Fibroblast of lung (primary cell): Measurements from ENCODE around the gene ARFRP1. TPM values are rescaled to one million over a fixed set of nuclear protein-coding genes. Genes with fewer than 3 reads are reported as not detected.

Experiments
- DNase-seq, 2 donors: peaks; one replicate each; pipeline versions ENCODE4 v3.0.0 to v3.0.0-alpha.2; 2010; ENCODE audit warnings: low read depth in 2 of 2
- H2AFZ ChIP-seq: 2 replicates; pipeline ENCODE4 v1.5.1; 2012; ENCODE audit warnings: low read length, control low read depth, inconsistent platforms
- H3K27ac ChIP-seq: 2 replicates; pipeline ENCODE4 v1.5.1; 2011; ENCODE audit warnings: low read length, control low read depth; ENCODE audit not compliant: insufficient read depth
- H3K27me3 ChIP-seq: 2 replicates; pipeline ENCODE4 v1.5.1; 2011; ENCODE audit warnings: mild to moderate bottlenecking, low read length; ENCODE audit not compliant: control insufficient read depth, insufficient read depth
- H3K36me3 ChIP-seq: 2 replicates; pipeline ENCODE4 v1.5.1; 2011; ENCODE audit warnings: low read length; ENCODE audit not compliant: control insufficient read depth, insufficient read depth
- H3K4me1 ChIP-seq: 2 replicates; pipeline ENCODE4 v1.5.1; 2011; ENCODE audit warnings: low read length; ENCODE audit not compliant: control insufficient read depth, insufficient read depth; ENCODE audit errors: extremely low read depth
- H3K4me2 ChIP-seq: 2 replicates; pipeline ENCODE4 v1.5.1; 2011; ENCODE audit warnings: low read length, control low read depth; ENCODE audit not compliant: insufficient read depth; ENCODE audit errors: extremely low read depth
- H3K4me3 ChIP-seq, 4 experiments: fragments of 200-600 bp in 1 of 4; sonication (generic) in 1 of 4; replicated peaks in 1 of 4; 2 replicates each; pipeline ENCODE4 v1.5.1; 2011 to 2016; ENCODE audit warnings: low read length in 4 of 4, low read depth in 3 of 4, mild to moderate bottlenecking in 3 of 4, control low read depth in 2 of 4, inconsistent platforms in 1 of 4, mixed read lengths in 1 of 4; ENCODE audit not compliant: insufficient read depth in 1 of 4; ENCODE audit errors: control extremely low read depth in 1 of 4
- H3K79me2 ChIP-seq: 2 replicates; pipeline ENCODE4 v1.5.1; 2012; ENCODE audit warnings: mild to moderate bottlenecking, low read length, inconsistent platforms; ENCODE audit not compliant: control insufficient read depth, insufficient read depth
- H3K9ac ChIP-seq: 2 replicates; pipeline ENCODE4 v1.5.1; 2011; ENCODE audit warnings: mild to moderate bottlenecking, low read length, control low read depth; ENCODE audit not compliant: insufficient read depth
- H3K9me3 ChIP-seq: 2 replicates; pipeline ENCODE4 v1.5.1; 2012; ENCODE audit warnings: low read depth, low read length; ENCODE audit not compliant: control insufficient read depth, insufficient read depth
- H4K20me1 ChIP-seq: 2 replicates; pipeline ENCODE4 v1.5.1; 2011; ENCODE audit warnings: low read length; ENCODE audit not compliant: control insufficient read depth, insufficient read depth; ENCODE audit errors: extremely low read depth
- EZH2 ChIP-seq: IDR thresholded peaks from 2 replicates; pipeline ENCODE4 v1.5.1; 2012; ENCODE audit warnings: low read length, control low read depth, mild to moderate bottlenecking; ENCODE audit errors: missing control alignments
- polyA plus RNA-seq, 2 donors: library from polyadenylated mRNA; depleted of rRNA in 1 of 2; stranded (reverse) in 1 of 2; unstranded in 1 of 2; fragments of >200 nt; gene quantifications; 2 replicates each; pipeline ENCODE4 v1.2.1, GENCODE V29; 2011 to 2012; ENCODE audit warnings: missing spikeins in 1 of 2
- total RNA-seq: library from RNA; depleted of rRNA; stranded (reverse); fragments of >200 nt; gene quantifications from 2 replicates; pipeline ENCODE4 v1.2.1, GENCODE V29; 2014
- TF ChIP-seq, protein P1 (sequence below), 2 donors: IDR thresholded peaks in 1 of 2; conservative IDR thresholded peaks in 1 of 2; 1 replicate in 1 of 2; 2 replicates in 1 of 2; pipeline ENCODE4 v1.5.1; 2011 to 2012; ENCODE audit warnings: low read length in 2 of 2, control low read depth in 1 of 2, inconsistent platforms in 1 of 2, low read depth in 1 of 2, mild to moderate bottlenecking in 1 of 2

Gene ARFRP1
- total and polyA plus RNA-seq, 2 donors (not counting 1 experiment from before 2014, with no cell fraction given): 34.6 to 35.0 TPM

DNA sequence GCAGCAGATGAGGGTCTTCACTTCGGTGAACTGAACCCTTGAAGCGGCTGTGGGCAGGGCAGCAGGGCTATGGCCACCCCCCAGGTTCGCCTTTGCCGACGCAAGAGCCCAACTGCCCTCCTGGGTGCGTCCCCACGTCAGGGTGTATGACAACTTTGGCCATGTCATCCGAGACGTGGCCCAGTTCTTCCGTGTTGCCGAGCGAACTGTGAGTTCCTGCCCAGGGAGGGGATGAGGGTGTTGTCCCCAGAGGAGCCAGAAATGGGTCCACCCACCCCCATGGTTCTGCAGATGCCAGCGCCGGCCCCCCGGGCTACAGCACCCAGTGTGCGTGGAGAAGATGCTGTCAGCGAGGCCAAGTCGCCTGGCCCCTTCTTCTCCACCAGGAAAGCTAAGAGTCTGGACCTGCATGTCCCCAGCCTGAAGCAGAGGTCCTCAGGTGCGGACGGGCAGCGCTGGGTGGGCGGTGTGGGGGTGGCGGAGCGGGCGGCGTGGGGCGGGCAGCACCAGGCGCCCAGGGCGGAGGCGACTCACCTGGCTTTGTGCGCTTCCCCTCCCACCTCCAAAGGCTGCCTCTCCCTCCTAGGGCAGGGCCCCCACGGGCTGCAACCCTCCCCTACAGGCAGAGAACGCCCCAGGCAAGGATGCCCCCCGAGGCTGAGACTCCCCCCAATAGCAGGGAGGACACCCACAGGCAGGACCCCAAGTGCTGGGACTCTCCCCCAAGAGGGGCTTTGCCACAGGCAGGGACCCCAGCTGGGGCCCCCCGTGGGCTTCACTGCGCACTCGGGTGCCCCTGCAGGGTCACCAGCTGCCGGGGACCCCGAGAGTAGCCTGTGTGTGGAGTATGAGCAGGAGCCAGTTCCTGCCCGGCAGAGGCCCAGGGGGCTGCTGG is 17.5 kb downstream of the ARFRP1 start:
- Histone ChIP-seq H3K9ac (no peak overlapping the region), H2AFZ (no peak overlapping the region), H3K79me2 (peaks cover 2% of the 10 kb centered on the region), H3K9me3 (no peaks in the 10 kb centered on the region), H3K27ac (no peak overlapping the region), H3K4me1 (peaks cover 25% of the 10 kb centered on the region), H4K20me1 (no peaks in the 10 kb centered on the region), H3K27me3 (no peaks in the 10 kb centered on the region), H3K36me3 (peaks cover 29% of the 10 kb centered on the region), H3K4me3 (no peak overlapping the region), H3K4me2 (no peak overlapping the region)
- DNase-seq: no peak
- no peak for TF ChIP-seq EZH2
- TF ChIP-seq, protein P1, sequence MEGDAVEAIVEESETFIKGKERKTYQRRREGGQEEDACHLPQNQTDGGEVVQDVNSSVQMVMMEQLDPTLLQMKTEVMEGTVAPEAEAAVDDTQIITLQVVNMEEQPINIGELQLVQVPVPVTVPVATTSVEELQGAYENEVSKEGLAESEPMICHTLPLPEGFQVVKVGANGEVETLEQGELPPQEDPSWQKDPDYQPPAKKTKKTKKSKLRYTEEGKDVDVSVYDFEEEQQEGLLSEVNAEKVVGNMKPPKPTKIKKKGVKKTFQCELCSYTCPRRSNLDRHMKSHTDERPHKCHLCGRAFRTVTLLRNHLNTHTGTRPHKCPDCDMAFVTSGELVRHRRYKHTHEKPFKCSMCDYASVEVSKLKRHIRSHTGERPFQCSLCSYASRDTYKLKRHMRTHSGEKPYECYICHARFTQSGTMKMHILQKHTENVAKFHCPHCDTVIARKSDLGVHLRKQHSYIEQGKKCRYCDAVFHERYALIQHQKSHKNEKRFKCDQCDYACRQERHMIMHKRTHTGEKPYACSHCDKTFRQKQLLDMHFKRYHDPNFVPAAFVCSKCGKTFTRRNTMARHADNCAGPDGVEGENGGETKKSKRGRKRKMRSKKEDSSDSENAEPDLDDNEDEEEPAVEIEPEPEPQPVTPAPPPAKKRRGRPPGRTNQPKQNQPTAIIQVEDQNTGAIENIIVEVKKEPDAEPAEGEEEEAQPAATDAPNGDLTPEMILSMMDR (conservative IDR thresholded peaks at IDR 0.05 in 1 of 2, IDR thresholded peaks at IDR 0.05 in 1 of 2; ENCODE audit: low read depth in 1 of 2, low read length in 2 of 2): no peak

DNA sequence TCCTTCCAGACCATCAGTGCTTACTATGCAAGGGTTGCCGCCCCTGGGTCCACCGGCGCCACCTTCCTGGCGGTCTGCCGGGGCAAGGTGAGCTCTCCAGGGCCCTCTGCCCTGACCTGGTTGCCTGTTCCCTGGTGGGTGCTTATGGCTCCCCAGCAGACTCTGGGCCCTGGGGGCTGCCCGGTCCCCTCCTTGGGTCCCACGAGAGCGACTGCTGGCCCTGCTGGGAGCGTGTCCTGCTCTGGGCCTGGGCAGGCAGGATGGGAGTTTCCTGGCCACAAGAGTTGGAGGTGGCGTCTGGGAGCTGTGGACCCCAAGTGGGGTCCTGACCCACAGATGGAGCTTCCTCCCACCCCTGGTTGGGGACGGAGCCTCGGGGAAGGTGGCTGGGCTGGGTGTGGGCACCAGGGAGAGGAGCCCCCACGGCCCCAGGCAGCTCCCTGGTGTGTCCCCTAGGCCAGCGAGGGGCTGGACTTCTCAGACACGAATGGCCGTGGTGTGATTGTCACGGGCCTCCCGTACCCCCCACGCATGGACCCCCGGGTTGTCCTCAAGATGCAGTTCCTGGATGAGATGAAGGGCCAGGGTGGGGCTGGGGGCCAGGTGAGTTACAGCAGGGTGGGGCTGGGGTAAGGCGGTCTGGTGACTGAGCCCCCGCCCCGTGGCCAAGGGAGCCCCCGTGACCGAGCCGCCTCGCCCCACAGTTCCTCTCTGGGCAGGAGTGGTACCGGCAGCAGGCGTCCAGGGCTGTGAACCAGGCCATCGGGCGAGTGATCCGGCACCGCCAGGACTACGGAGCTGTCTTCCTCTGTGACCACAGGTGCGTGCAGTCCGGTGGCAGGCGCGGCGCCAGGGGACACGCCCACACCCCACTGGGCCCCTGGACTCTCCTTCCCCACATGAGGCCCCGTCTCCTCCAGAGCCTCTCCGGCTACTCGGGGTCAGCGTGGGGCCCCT is 18.5 kb downstream of the ARFRP1 start:
- Histone ChIP-seq H3K4me3 (no peak overlapping the region), H2AFZ (no peak overlapping the region), H3K27ac (no peak overlapping the region), H3K9me3 (no peaks in the 10 kb centered on the region), H3K9ac (no peak overlapping the region), H3K4me2 (no peak overlapping the region), H4K20me1 (no peaks in the 10 kb centered on the region), H3K36me3 (peaks cover 27% of the 10 kb centered on the region), H3K4me1 (peaks cover 25% of the 10 kb centered on the region), H3K79me2 (peaks cover 2% of the 10 kb centered on the region), H3K27me3 (no peaks in the 10 kb centered on the region)
- TF ChIP-seq EZH2: no peak
- TF ChIP-seq, protein P1 (conservative IDR thresholded peaks at IDR 0.05 in 1 of 2, IDR thresholded peaks at IDR 0.05 in 1 of 2; ENCODE audit: low read depth in 1 of 2, low read length in 2 of 2): no peak
- DNase-seq: no peak
